Esophagus squamous epithelium (tissue), 4 donors: ENCODE measurements around the gene IL10.

Experiments used
- POLR2A ChIP-seq, 4 donors: fragments of 450-650 bp; IDR thresholded peaks; one replicate each; pipeline ENCODE4 v1.6.1; 2017; ENCODE audit warnings: antibody characterized with exemption in 4 of 4, mild to moderate bottlenecking in 4 of 4, moderate library complexity in 3 of 4
- TF ChIP-seq, protein P1 (sequence below), 6 experiments: fragments of 450-650 bp in 4 of 6; fragments of 200-600 bp in 2 of 6; sonication (generic) in 2 of 6; IDR thresholded peaks; one replicate each; pipeline ENCODE4 v1.5.1; 2016 to 2019; ENCODE audit warnings: antibody characterized with exemption in 6 of 6, mild to moderate bottlenecking in 4 of 6, moderate library complexity in 4 of 6

DNA sequence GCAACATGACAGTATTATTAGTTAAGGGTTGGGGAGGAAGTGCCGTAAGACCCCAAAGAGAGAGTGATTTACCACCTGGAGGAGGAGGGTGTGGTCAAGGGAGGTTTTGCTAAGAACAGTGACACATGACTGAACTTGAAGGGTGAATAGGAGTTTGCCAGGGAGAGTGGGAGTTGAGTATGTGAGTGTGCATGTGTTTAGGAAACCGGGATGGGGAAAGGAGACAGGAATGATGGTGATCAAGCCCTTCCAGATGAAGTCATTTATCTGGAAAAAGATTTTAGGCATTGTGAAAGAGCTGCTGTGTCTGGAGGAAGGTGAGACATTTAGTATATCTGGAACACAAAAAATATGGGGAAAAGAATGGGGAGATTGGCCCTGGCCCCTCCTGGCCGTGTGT lies 28.1 kb upstream of the IL10 start:
- TF ChIP-seq, protein P1, sequence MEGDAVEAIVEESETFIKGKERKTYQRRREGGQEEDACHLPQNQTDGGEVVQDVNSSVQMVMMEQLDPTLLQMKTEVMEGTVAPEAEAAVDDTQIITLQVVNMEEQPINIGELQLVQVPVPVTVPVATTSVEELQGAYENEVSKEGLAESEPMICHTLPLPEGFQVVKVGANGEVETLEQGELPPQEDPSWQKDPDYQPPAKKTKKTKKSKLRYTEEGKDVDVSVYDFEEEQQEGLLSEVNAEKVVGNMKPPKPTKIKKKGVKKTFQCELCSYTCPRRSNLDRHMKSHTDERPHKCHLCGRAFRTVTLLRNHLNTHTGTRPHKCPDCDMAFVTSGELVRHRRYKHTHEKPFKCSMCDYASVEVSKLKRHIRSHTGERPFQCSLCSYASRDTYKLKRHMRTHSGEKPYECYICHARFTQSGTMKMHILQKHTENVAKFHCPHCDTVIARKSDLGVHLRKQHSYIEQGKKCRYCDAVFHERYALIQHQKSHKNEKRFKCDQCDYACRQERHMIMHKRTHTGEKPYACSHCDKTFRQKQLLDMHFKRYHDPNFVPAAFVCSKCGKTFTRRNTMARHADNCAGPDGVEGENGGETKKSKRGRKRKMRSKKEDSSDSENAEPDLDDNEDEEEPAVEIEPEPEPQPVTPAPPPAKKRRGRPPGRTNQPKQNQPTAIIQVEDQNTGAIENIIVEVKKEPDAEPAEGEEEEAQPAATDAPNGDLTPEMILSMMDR (IDR thresholded peaks at IDR 0.05), result no peak
- no peak for TF ChIP-seq POLR2A (IDR thresholded peaks at IDR 0.05)
